GM23248 (cell line): ENCODE data around the gene MAN1C1. TPM values are rescaled to one million over a fixed set of nuclear protein-coding genes. Genes with fewer than 3 reads are reported as not detected.
A peak's percentile ranks its signal among the peaks of the same experiment; 100 is the strongest.

ENCODE experiments used
- DNase-seq: peaks from one replicate; pipeline ENCODE4 v3.0.0-alpha.2; 2015
- H2AFZ ChIP-seq: fragments of 200-600 bp; sonication (generic); 2 replicates; pipeline ENCODE4 v1.6.1; 2016; ENCODE audit warnings: antibody characterized with exemption
- H3F3A ChIP-seq: fragments of 200-600 bp; sonication (generic); 2 replicates; pipeline ENCODE4 v1.6.1; 2016; ENCODE audit warnings: mild to moderate bottlenecking, antibody characterized with exemption, mixed run types; ENCODE audit not compliant: insufficient read depth
- H3K27ac ChIP-seq: fragments of 200-600 bp; sonication (generic); 2 replicates; pipeline ENCODE4 v1.5.1; 2016; ENCODE audit warnings: mild to moderate bottlenecking
- H3K27me3 ChIP-seq: fragments of 200-600 bp; sonication (generic); replicated peaks from 2 replicates; pipeline ENCODE4 v1.6.1; 2016; ENCODE audit warnings: mild to moderate bottlenecking; ENCODE audit not compliant: insufficient read depth
- H3K36me3 ChIP-seq: fragments of 200-600 bp; sonication (generic); 2 replicates; pipeline ENCODE4 v1.6.1; 2016; ENCODE audit warnings: low read depth, mild to moderate bottlenecking
- H3K4me1 ChIP-seq: fragments of 200-600 bp; sonication (generic); 2 replicates; pipeline ENCODE4 v1.6.1; 2016; ENCODE audit warnings: mild to moderate bottlenecking; ENCODE audit not compliant: insufficient read depth
- H3K4me2 ChIP-seq: fragments of 200-600 bp; sonication (generic); one replicate; pipeline ENCODE4 v1.6.1; 2016; ENCODE audit warnings: mild to moderate bottlenecking; ENCODE audit not compliant: unreplicated experiment
- H3K4me3 ChIP-seq: fragments of 200-600 bp; sonication (generic); 2 replicates; pipeline ENCODE4 v1.5.1; 2016; ENCODE audit warnings: mild to moderate bottlenecking
- H3K79me2 ChIP-seq: fragments of 200-600 bp; sonication (generic); 2 replicates; pipeline ENCODE4 v1.6.1; 2016; ENCODE audit warnings: mild to moderate bottlenecking; ENCODE audit not compliant: insufficient read depth
- H3K9ac ChIP-seq: fragments of 200-600 bp; sonication (generic); 2 replicates; pipeline ENCODE4 v1.6.1; 2016; ENCODE audit warnings: mild to moderate bottlenecking
- H3K9me2 ChIP-seq: fragments of 200-600 bp; sonication (generic); 2 replicates; pipeline ENCODE4 v1.6.1; 2016; ENCODE audit warnings: mixed run types, mild to moderate bottlenecking, moderate library complexity; ENCODE audit not compliant: insufficient read depth
- H3K9me3 ChIP-seq: fragments of 200-600 bp; sonication (generic); one replicate; pipeline ENCODE4 v1.6.1; 2017; ENCODE audit warnings: low read depth
- H4K20me1 ChIP-seq: fragments of 200-600 bp; sonication (generic); 2 replicates; pipeline ENCODE4 v1.6.0; 2016; ENCODE audit not compliant: insufficient read depth
- EZH2 ChIP-seq: fragments of 200-600 bp; sonication (generic); IDR thresholded peaks from 2 replicates; pipeline ENCODE4 v1.6.1; 2018; ENCODE audit warnings: antibody characterized with exemption, mild to moderate bottlenecking; ENCODE audit not compliant: insufficient read depth, poor library complexity, severe bottlenecking
- EZH2phosphoT487 ChIP-seq: fragments of 200-600 bp; sonication (generic); IDR thresholded peaks from 2 replicates; pipeline ENCODE4 v1.6.1; 2018; ENCODE audit warnings: antibody characterized with exemption, moderate library complexity, mild to moderate bottlenecking, low read depth; ENCODE audit not compliant: insufficient read depth
- WGBS, 2 experiments: methylation state at CpG; one replicate each; pipeline ENCODE4 v1.1.6; 2015 to 2017; ENCODE audit warnings: low lambda C conversion rate in 2 of 2, low coverage in 1 of 2; ENCODE audit errors: missing lambda C conversion rate in 2 of 2; 5-methylcytosine and 5-hydroxymethylcytosine counted together
- in situ Hi-C: fragments of 300-500 bp; cut with MboI; formaldehyde crosslinking; loops from 2 replicates; pipeline ENCODE4 v1.15.0; 2020
- polyA plus RNA-seq: library from polyadenylated mRNA; unstranded; fragments of >200 nt; fragmentation: Nextera tagmentation; extraction: Ambion mirVana; gene quantifications from 2 replicates; pipeline ENCODE4 v1.2.1, GENCODE V29; 2016
- total RNA-seq: library from RNA; depleted of rRNA; stranded (reverse); fragments of >200 nt; shearing (Covaris generic); gene quantifications from 2 replicates; pipeline ENCODE4 v1.2.3, GENCODE V29; 2014

The MAN1C1 gene
- total and polyA plus RNA-seq, 2 experiments from 2014 or later: 0.29 to 1.1 TPM

DNA sequence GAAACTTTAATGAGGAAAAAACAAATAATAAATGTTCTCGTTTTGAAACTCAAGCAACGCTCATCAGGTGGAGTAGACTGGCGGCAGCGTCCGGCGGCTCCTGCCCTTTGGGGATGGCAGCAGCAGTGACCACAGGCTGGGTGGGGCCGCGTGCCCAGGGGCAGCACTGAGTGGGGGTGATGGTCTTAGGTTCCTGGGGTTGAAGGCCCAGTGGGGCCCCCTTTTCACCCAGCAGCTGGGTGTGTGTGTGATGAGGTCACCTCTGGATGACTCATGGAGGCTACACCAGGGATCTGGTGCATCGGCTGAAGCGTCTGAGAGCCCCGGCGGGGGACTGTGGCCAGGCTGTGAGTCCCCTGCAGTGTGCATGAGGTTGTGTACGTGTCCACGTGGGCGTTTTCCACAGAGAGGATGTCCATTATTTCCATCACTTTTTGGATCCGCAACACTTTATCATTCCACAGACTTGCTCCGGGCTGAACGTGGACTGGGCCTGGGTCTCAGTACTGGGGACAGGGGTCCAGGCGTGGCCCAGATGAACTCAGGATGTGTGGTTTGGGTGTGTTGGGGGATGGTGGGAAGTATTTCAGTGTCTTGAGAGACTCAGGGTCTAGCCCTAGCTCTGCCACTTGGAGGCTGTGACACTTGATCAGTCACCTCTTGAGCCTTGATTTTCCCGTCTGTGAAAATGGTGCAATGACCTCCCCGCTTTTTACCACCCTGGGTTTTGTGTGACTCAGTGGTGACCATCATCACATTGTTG is 47.6 kb upstream of the MAN1C1 start:
- Histone ChIP-seq H3K9ac (peak overlapping the region; percentile 92), H3F3A (peaks cover 36% of the 10 kb centered on the region), H3K4me1 (peaks cover 43% of the 10 kb centered on the region), H2AFZ (peak overlapping the region; percentile 61), H3K4me2 (peak overlapping the region; percentile 85), H3K9me2 (no peaks in the 10 kb centered on the region), H4K20me1 (no peaks in the 10 kb centered on the region), H3K36me3 (no peaks in the 10 kb centered on the region), H3K79me2 (no peaks in the 10 kb centered on the region), H3K4me3 (peak overlapping the region; percentile 51), H3K27ac (peak overlapping the region; percentile 99), H3K27me3 (no peaks in the 10 kb centered on the region), H3K9me3 (no peaks in the 10 kb centered on the region)
- in situ Hi-C loops: no loop called here
- 16 to 17% methylated on average over 21 of the region's 21 CpGs for WGBS, 2 experiments
- peak; percentile 98 for DNase-seq
- TF ChIP-seq EZH2phosphoT487 (no peak), EZH2 (no peak)

DNA sequence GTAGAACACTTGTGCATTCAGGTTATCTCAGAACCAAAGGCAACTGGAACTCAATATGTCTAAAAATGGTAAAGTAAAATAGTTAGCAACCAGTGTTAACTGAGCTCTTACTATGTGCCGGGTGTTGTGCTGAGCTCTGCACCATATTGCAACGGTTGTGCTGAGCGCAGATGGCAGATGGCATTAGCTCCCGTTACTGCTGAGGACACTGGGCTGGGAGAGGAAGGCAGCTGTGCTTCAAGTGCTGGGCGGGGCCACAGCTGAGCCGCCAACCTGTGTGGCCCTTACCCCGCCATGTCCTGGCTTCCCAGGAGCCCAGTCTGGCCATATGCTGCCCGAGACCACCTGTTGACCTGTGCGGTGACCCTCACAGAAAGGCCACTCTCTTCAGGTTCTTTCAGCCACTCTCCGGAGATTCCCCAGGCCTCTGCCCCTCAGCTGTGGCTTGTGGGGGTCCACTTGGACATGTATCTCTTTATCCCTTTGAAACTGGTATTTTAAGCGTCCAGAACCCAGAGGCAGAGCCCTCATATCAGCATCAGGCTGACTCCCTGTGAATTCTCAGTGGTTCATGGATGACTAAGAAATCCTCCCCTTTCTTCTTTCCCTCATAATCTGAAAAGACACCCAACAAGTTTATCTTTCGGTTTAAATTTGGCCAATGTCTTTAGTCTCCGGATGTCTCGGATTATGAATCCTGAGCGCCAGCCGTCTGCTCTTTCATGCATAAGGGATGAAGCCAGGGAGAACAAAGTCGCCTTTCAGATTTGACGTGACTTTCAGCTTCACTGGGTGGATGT is 46.8 kb upstream of the MAN1C1 start:
- no peak overlapping the region for H3K4me2 ChIP-seq
- no peaks in the 10 kb centered on the region for H3K27me3 ChIP-seq
- H3K9ac ChIP-seq: peak overlapping the region; percentile 92
- H3K79me2 ChIP-seq: no peaks in the 10 kb centered on the region
- TF ChIP-seq EZH2phosphoT487 (no peak), EZH2 (no peak)
- H2AFZ ChIP-seq: no peak overlapping the region
- peak overlapping the region; percentile 99 for H3K27ac ChIP-seq
- no peaks in the 10 kb centered on the region for H3K36me3 ChIP-seq
- 78 to 81% methylated on average over 16 to 18 of the region's 18 CpGs for WGBS, 2 experiments
- peaks cover 36% of the 10 kb centered on the region for H3F3A ChIP-seq
- H4K20me1 ChIP-seq: no peaks in the 10 kb centered on the region
- H3K9me3 ChIP-seq: no peaks in the 10 kb centered on the region
- H3K4me3 ChIP-seq: no peak overlapping the region
- peak; percentile 31 for DNase-seq
- H3K4me1 ChIP-seq: peaks cover 43% of the 10 kb centered on the region
- H3K9me2 ChIP-seq: no peaks in the 10 kb centered on the region
- in situ Hi-C loops: no loop called here

GRCh38 chr1:25570798-25571521 is 45.6 kb upstream of the MAN1C1 start:
- Histone ChIP-seq H3K9me2 (no peaks in the 10 kb centered on the region), H3K9ac (no peak overlapping the region), H3K79me2 (no peaks in the 10 kb centered on the region), H3K4me2 (no peak overlapping the region), H3F3A (peaks cover 32% of the 10 kb centered on the region), H3K27me3 (no peaks in the 10 kb centered on the region), H3K4me1 (peaks cover 41% of the 10 kb centered on the region), H3K36me3 (no peaks in the 10 kb centered on the region), H4K20me1 (no peaks in the 10 kb centered on the region), H3K4me3 (no peak overlapping the region), H3K9me3 (no peaks in the 10 kb centered on the region), H3K27ac (no peak overlapping the region), H2AFZ (no peak overlapping the region)
- 87 to 91% methylated on average over 12 of the region's 12 CpGs for WGBS, 2 experiments
- no peak for TF ChIP-seq EZH2phosphoT487
- no peak for TF ChIP-seq EZH2
- DNase-seq: no peak
- in situ Hi-C loops: no loop called here

GRCh38 chr1:25571522-25571970 is 45.0 kb upstream of the MAN1C1 start:
- 79 to 81% methylated on average over 6 of the region's 6 CpGs for WGBS, 2 experiments
- H3K36me3 ChIP-seq: no peaks in the 10 kb centered on the region
- in situ Hi-C loops: no loop called here
- H3F3A ChIP-seq: peaks cover 28% of the 10 kb centered on the region
- no peak for TF ChIP-seq EZH2
- no peak for TF ChIP-seq EZH2phosphoT487
- H3K9me3 ChIP-seq: no peaks in the 10 kb centered on the region
- H2AFZ ChIP-seq: no peak overlapping the region
- H4K20me1 ChIP-seq: no peaks in the 10 kb centered on the region
- DNase-seq: no peak
- H3K9me2 ChIP-seq: no peaks in the 10 kb centered on the region
- H3K4me1 ChIP-seq: peaks cover 35% of the 10 kb centered on the region
- no peak overlapping the region for H3K4me2 ChIP-seq
- no peaks in the 10 kb centered on the region for H3K27me3 ChIP-seq
- H3K79me2 ChIP-seq: no peaks in the 10 kb centered on the region
- no peak overlapping the region for H3K4me3 ChIP-seq
- no peak overlapping the region for H3K9ac ChIP-seq
- H3K27ac ChIP-seq: no peak overlapping the region
